GM21619 (cell line): Measurements from ENCODE around the gene RAB28.

Experiments used
- ATAC-seq: cut with Tn5 transposase; IDR thresholded peaks from one replicate; pipeline ENCODE4 v1.9.1; 2021; ENCODE audit not compliant: unreplicated experiment

Gene RAB28

GRCh38 chr4:13384055-13384454 lies 100.1 kb downstream of the RAB28 start:
- no peak for ATAC-seq

GRCh38 chr4:13378973-13379759 lies 105.0 kb downstream of the RAB28 start:
- ATAC-seq: peak; percentile 77

GRCh38 chr4:13371048-13371447 lies 113.1 kb downstream of the RAB28 start:
- no peak for ATAC-seq

- no peak for ATAC-seq
These were observed 115.9 kb downstream of the RAB28 start for GRCh38 chr4:13368217-13368616.

GRCh38 chr4:13367691-13368090 lies 116.4 kb downstream of the RAB28 start:
- ATAC-seq: no peak

GRCh38 chr4:13367244-13367643 lies 116.9 kb downstream of the RAB28 start:
- no peak for ATAC-seq

- no peak for ATAC-seq
These were observed 118.9 kb downstream of the RAB28 start for GRCh38 chr4:13365195-13365594.

GRCh38 chr4:13364653-13365052 lies 119.5 kb downstream of the RAB28 start:
- ATAC-seq: no peak

- ATAC-seq: no peak
These were observed 120.0 kb downstream of the RAB28 start for GRCh38 chr4:13364172-13364571.

GRCh38 chr4:13359809-13360208 lies 124.3 kb downstream of the RAB28 start:
- ATAC-seq: no peak

- no peak for ATAC-seq
These were observed 128.8 kb downstream of the RAB28 start for GRCh38 chr4:13355111-13355880.

GRCh38 chr4:13349096-13349495 lies 135.0 kb downstream of the RAB28 start:
- ATAC-seq: no peak

- ATAC-seq: no peak
These were observed 135.9 kb downstream of the RAB28 start for GRCh38 chr4:13348216-13348615.

GRCh38 chr4:13347517-13348125 lies 136.5 kb downstream of the RAB28 start:
- ATAC-seq: no peak

GRCh38 chr4:13344216-13344615 lies 139.9 kb downstream of the RAB28 start:
- no peak for ATAC-seq

GRCh38 chr4:13340672-13341071 lies 143.5 kb downstream of the RAB28 start:
- no peak for ATAC-seq

GRCh38 chr4:13331827-13332226 lies 152.3 kb downstream of the RAB28 start:
- ATAC-seq: no peak

- no peak for ATAC-seq
These were observed 154.2 kb downstream of the RAB28 start for GRCh38 chr4:13329963-13330362.

- ATAC-seq: no peak
These were observed 154.7 kb downstream of the RAB28 start for GRCh38 chr4:13329340-13329850.

GRCh38 chr4:13328591-13328990 lies 155.5 kb downstream of the RAB28 start:
- no peak for ATAC-seq

- ATAC-seq: no peak
These were observed 156.1 kb downstream of the RAB28 start for GRCh38 chr4:13327991-13328390.

GRCh38 chr4:13325744-13326143 lies 158.4 kb downstream of the RAB28 start:
- no peak for ATAC-seq
